SU-DHL-6 (cell line): ENCODE results near the gene EZH1.

Experiments
- CTCF ChIP-seq: fragments of 200-600 bp; sonication (generic); IDR thresholded peaks from one replicate; pipeline ENCODE4 v1.5.1; 2017; ENCODE audit warnings: antibody characterized with exemption, mild to moderate bottlenecking, low read length, moderate library complexity; ENCODE audit not compliant: insufficient read depth, poor library complexity, severe bottlenecking
- EZH2phosphoT487 ChIP-seq: fragments of 200-600 bp; sonication (generic), shearing (Covaris generic); conservative IDR thresholded peaks from 2 replicates; pipeline ENCODE4 v1.6.1; 2018; ENCODE audit warnings: mild to moderate bottlenecking, antibody characterized with exemption, low read length, moderate library complexity, mixed read lengths

GRCh38 chr17:42676424-42677011, 68.3 kb downstream of the EZH1 start, which contains the start of gene PLEKHH3:
- TF ChIP-seq CTCF (no peak), EZH2phosphoT487 (no peak)
